ENCODE measurements around the gene DLL3.
A peak's percentile ranks its signal among the peaks of the same experiment; 100 is the strongest.

GRCh38 chr19:39532233-39533002 is 33.7 kb downstream of the DLL3 start, which contains the start of gene EID2B:
- peak; percentile 100 for TF ChIP-seq CTCF (IDR thresholded peaks at IDR 0.05; ENCODE audit: low read depth, low read length, missing input control)
- peak; percentile 96 to 97 for TF ChIP-seq RAD21 (IDR thresholded peaks at IDR 0.05)
- no peak for TF ChIP-seq MAX (IDR thresholded peaks at IDR 0.05)
- TF ChIP-seq SP1 (IDR thresholded peaks at IDR 0.05) = no peak
- no peak for TF ChIP-seq NR2F2 (IDR thresholded peaks at IDR 0.05)
- TF ChIP-seq REST (IDR thresholded peaks at IDR 0.05) = no peak

All from liver (tissue), 3 donors.